HG02840 (cell line): Measurements from ENCODE around the gene CCNYL1.

Experiments used
- ATAC-seq: cut with Tn5 transposase; IDR thresholded peaks from one replicate; pipeline ENCODE4 v1.9.1; 2021; ENCODE audit warnings: mild to moderate bottlenecking, moderate library complexity, moderate number of reproducible peaks; ENCODE audit not compliant: unreplicated experiment, low FRiP score

CCNYL1 gene

GRCh38 chr2:207783514-207783913, 72.1 kb downstream of the CCNYL1 start:
- no peak for ATAC-seq

DNA sequence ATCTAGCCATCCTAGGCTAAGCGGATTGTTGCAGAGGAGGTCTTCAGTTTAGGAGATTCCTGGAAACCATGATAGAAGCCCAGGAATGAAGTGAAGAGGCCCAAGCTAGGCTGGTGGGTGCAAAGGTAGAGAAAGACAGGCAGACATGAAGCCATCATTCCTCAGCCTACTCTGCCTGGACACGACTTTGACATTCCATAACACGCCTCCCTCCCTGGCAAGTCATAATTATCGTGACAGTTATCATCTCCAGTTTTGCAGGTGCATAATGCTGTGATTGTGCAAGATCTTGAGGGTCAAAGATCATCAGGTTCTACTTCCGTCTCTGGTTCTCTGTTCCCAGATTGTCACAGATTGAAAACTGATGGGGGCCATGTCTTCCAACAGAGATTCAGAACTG, 73.5 kb downstream of the CCNYL1 start:
- ATAC-seq, result no peak

- ATAC-seq, result no peak
Measured at GRCh38 chr2:207787017-207787416, 75.6 kb downstream of the CCNYL1 start.

- ATAC-seq, result no peak
Measured at GRCh38 chr2:207787800-207788199, 76.4 kb downstream of the CCNYL1 start.

- no peak for ATAC-seq
Measured at GRCh38 chr2:207790898-207791297, 79.5 kb downstream of the CCNYL1 start.

- ATAC-seq, result no peak
Measured at GRCh38 chr2:207791579-207792243, 80.3 kb downstream of the CCNYL1 start.

DNA sequence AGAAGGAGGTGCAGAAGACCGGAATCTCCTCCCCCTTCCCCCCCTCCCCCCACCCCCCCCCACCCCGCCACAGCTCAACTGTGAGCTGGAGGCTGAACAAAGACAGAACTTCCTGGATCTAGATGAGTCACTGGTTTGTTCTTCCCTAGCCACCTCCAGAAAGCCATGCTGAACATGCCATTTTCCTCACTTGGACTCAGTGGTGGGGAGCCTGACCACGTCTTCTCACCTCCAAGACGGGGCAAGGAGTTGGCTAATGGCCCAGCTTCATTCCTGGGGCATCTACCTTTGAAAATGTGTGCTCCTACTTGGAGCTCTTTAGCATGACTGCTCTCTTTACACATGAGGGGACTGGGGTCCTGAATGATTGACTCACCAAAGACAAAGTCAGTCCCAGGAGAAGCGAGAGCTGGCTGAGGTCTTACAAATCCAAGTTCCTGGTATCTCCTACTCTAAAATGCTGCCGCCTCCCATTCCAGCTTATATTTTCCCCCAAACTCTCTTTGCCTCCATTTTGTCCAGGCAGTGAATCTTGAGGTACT, 80.9 kb downstream of the CCNYL1 start:
- ATAC-seq, result no peak

- ATAC-seq, result no peak
Measured at GRCh38 chr2:207796585-207797350, 85.3 kb downstream of the CCNYL1 start.

- ATAC-seq, result no peak
Measured at GRCh38 chr2:207801259-207801658, 89.8 kb downstream of the CCNYL1 start.

- ATAC-seq, result no peak
Measured at GRCh38 chr2:207802650-207803049, 91.2 kb downstream of the CCNYL1 start.
